HG02642 (cell line): Measurements from ENCODE around the gene GPATCH11.

Source experiments
- ATAC-seq: cut with Tn5 transposase; IDR thresholded peaks from one replicate; pipeline ENCODE4 v1.9.1; 2021; ENCODE audit warnings: mild to moderate bottlenecking; ENCODE audit not compliant: unreplicated experiment, poor library complexity

The GPATCH11 gene

DNA sequence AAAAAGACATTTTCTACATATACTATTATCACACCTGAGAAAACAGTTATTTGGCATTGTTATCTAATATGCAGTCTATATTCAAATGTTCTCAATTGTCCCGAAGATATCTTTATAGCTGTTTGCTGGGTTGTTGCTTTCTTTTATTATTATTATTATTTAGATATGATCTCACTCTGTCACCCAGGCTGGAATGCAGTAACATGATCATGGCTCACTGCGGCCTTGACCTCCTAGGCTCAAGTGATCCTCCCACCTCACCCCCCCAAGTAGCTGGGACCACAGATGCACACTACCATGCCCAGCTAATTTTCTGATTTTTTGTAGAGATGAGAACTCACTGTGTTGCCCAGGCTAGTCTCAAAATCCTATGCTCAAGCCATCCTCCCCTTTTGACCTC, 19.9 kb downstream of the GPATCH11 start:
- no peak for ATAC-seq

DNA sequence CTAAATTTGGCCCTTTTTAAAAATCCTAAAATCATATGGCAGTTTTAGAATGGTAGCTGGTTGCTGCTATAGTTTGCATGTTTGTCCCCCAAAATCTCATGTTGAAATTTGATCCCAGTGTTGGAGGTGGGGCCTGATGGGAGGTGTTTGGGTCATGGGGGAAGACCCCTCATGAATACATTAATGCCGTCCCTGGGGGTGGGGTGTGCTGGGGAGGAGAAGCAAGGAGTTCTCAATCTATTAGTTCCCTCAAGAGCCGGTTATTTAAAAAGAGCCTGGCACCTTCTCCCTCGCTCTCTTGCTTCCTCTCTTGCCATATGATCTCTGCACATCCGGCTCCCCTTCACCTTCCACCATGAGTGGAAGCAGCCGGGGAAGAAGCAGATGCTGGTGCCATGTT, 20.8 kb downstream of the GPATCH11 start:
- no peak for ATAC-seq

DNA sequence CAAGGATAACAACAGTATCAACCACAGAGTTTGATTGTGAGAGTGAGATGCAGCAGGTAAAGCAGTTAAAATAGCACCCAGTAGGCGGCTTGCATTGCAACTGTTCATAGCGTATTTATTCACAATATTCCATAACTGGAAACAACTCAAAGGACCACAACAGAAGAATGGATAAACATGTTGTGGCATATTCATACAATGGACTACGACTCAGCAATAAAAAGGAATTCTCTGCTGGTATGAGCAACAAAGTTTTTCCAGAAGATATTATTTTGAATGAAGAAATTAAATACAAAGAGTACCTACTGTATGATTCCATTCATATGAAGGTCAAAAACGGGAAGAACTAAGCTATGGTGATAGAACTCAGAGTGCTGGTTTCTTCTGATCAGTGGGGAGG, 25.2 kb downstream of the GPATCH11 start:
- no peak for ATAC-seq

DNA sequence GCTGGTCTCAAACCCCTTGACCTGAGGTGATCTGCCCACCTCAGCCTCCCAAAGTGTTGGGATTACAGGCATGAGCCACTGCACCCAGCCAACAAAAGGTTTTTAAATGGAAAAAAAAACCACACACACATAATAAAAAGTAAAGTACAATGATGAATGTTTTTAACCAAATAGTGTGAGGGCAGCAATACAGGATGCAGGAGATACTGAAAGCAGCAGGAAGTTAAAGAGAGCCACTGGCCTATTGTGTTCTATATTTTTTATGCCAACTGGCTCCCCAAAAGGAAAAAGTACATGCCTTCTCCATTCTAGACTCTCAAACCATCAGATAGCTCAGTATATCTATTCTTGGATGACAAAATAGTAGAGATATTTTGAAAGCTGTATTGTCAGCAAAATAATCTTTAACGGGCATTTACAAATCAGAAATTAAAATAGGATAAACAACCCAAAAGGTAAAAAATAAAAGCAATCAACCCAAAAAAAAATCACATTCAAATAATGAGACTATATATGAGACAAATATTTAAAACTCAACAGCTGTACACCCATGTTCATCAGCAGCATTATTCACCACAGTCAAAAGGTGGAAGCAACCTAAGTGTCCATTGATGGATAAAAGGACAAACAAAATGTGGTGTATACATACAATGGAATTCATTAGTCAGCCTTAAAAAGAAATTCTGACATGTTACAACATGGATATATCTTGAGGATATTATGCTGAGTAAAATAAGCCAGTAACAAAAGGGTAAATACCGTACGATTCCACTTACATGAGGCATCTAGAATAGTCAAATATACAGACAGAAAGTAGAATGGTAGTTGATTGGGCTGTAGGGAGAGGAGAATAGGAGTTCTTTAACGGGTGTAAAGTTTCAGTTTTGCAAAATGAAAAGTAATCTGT, 26.2 kb downstream of the GPATCH11 start:
- ATAC-seq = no peak

DNA sequence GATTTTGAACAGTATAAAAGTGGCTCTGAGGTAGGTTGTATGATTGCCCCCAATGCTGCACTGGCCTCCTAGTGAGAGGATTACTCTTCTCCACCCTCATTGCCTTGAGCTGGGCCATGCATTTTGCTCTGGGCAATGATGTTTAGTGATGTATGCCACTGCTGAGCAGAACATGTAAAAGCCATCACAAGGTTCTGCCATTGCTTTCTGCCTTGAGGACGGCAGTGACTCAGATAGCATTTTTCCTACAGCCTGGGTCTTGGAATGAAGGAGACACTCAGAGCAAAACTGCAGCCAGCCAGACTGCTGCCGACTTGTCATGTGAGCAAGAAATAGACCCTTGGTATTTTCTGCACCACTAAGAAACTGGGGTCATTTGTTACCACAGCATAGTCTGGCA, 27.6 kb downstream of the GPATCH11 start:
- ATAC-seq = no peak

DNA sequence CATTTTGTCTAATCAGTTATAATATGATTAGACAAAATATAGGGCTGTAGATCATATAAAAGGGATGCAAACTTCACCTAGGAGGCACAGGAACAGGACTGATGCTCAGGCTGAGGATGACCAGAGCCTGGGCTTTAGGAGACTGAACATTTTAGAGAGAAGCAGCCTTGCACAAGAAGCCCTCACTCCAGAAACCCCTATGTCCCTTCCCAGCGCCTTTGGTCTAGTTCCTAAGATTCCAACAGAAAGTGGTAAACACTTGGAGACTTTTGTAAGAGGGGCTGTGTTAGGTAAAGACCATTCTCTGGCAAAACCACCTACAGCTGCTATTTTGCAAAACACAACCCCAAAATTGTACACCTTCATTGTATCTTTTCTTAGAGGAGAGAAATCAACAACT, 33.2 kb downstream of the GPATCH11 start:
- no peak for ATAC-seq

DNA sequence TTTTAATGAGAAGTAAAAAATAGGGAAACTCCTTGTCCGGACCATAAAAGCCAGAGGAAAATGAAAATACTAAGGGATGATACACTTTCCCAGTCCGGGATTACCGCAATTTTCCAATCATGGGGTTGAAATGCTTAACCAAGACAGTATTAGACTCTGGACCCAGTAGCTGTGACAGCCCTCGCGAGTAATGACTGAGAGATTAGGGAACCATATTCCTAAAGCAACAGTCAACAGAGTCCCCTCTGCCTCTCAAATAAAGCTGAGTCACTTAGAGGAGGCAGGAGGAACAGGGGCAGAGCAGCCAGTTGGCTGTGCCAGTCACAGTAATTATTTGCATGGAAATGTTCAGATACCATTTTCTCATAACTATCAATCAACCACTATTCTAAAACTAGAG, 34.8 kb downstream of the GPATCH11 start:
- ATAC-seq = no peak

DNA sequence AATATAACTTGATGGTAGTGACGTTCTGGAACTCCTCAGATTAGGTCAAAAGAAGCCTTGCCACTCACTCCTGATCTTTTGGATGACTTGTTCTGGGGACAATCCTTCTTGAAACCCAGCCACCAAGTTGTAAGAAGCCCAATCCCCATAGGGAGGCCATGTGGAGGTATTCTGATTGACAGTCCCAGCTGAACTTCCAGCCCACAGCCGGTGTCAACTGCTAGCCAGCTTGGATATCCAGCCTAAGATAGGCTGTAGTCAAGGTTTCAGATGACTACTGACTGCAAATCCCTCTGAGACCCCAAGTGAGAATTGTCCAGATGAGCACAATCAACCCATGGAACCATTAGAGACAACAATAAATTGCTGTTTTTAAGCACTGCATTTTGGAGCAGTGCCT, 41.1 kb downstream of the GPATCH11 start:
- no peak for ATAC-seq

DNA sequence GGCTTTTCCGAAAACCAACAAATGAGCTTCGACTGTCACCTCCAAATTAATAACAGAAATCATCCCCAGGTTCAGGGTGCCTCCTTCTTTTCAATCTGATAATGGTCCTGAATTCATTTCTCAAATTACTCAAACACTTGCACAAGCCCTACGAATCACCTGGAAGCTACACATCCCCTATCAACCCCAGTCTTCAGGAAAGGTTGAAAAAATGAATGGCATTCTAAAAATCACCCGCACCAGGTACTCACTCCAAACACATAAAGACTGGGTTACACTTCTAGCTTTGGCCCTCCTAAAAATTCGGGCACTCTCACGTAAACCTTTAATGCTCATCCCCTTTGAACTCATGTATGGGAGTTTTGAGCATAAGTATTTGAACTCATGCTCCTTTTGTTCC, 48.6 kb downstream of the GPATCH11 start:
- ATAC-seq = no peak

DNA sequence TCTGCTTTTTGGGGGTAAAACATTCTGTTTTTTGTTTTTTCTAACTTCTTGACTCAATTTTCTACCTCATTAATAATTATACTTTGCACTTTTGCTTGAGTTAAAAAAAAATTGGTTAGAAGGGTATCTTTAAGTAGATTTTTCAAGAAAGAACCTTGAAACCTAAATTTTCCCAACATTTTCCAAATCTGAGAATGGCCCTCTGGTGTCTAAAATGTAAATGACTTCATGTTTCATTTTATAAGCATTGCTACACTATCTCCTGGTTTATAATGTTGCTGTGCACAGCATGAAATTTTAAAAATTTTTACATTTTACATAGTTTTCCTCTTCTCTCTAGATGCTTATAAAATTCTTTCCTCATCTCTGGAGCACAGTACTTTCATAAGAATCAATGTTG, 58.2 kb downstream of the GPATCH11 start:
- ATAC-seq = no peak

DNA sequence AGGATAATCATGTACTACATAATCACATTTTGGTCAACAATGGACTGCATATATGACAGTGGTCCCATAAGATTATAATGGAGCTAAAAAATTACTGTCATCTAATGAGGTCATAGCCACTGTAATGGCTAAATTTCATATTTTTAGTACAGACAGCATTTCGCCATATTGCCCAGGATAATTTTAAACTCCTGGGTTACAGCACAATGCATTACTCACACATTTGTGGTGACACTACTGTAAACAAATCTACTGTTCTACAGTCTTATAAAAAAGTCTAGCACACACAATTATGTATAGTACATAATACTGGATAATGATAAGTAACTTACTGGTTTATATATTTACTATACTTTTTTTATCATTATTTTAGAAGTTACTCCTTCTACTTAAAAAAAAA, 59.7 kb downstream of the GPATCH11 start:
- ATAC-seq = no peak

DNA sequence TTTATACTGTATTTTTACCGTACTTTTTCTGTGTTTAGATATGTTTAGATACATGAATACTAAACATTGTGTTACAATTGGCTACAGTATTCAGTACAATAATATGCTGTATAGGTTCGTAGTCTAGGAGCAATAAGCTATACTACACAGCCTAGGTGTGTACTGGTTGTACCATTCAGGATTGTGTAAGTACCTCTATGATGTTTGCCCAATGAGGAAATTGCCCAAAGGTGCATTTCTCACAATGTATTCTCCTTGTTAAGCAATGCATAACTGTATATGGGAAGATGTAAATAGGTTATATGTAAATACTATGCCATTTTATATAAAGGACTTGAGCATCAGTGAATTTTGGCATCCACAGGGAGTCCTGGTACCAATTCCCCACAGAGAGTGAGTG, 61.7 kb downstream of the GPATCH11 start:
- no peak for ATAC-seq

DNA sequence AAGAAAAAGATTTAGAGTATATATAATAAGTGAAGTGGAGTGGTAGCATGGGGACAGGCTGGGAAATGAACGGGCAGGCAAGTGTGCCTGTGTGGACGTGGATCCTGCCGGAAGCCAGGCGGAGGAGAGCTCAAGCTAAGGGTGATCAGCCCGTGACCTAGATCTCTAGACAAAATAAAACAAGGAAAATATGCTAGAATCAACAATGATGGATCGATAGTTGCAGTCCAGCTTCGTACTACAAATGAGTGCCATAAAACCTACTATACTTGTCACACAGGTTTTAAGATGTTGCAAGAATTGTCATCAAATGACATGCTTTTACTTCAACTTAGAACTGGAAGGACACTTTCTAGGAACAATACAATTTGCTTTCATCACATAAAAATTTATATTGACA, 64.0 kb downstream of the GPATCH11 start:
- no peak for ATAC-seq
